HG03280 (cell line): ENCODE data around the gene AKAP6.

Experiments
- ATAC-seq: cut with Tn5 transposase; IDR thresholded peaks from one replicate; pipeline ENCODE4 v1.9.1; 2021; ENCODE audit warnings: mild to moderate bottlenecking, moderate library complexity; ENCODE audit not compliant: unreplicated experiment

Gene AKAP6

GRCh38 chr14:32800320-32800719 is 471.2 kb downstream of the AKAP6 start:
- ATAC-seq: no peak

- no peak for ATAC-seq
These were observed 473.2 kb downstream of the AKAP6 start for GRCh38 chr14:32802295-32802694.

- no peak for ATAC-seq
These were observed 476.9 kb downstream of the AKAP6 start for GRCh38 chr14:32805979-32806378.

- ATAC-seq: no peak
These were observed 479.5 kb downstream of the AKAP6 start for GRCh38 chr14:32808644-32809043.

- no peak for ATAC-seq
These were observed 480.2 kb downstream of the AKAP6 start for GRCh38 chr14:32809255-32809654.

GRCh38 chr14:32813401-32813800 is 484.3 kb downstream of the AKAP6 start:
- ATAC-seq: no peak

- ATAC-seq: no peak
These were observed 485.6 kb downstream of the AKAP6 start for GRCh38 chr14:32814721-32815120.

GRCh38 chr14:32816588-32816987 is 487.5 kb downstream of the AKAP6 start:
- no peak for ATAC-seq

GRCh38 chr14:32817780-32818179 is 488.7 kb downstream of the AKAP6 start:
- no peak for ATAC-seq

- no peak for ATAC-seq
These were observed 489.5 kb downstream of the AKAP6 start for GRCh38 chr14:32818581-32818980.

- no peak for ATAC-seq
These were observed 491.1 kb downstream of the AKAP6 start for GRCh38 chr14:32820181-32820580.

GRCh38 chr14:32820682-32821081 is 491.6 kb downstream of the AKAP6 start:
- ATAC-seq: no peak

- ATAC-seq: no peak
These were observed 493.0 kb downstream of the AKAP6 start for GRCh38 chr14:32821964-32822653.

- no peak for ATAC-seq
These were observed 494.6 kb downstream of the AKAP6 start for GRCh38 chr14:32823706-32824105.

- ATAC-seq: no peak
These were observed 495.1 kb downstream of the AKAP6 start for GRCh38 chr14:32824195-32824594.

GRCh38 chr14:32825058-32825457 is 496.0 kb downstream of the AKAP6 start:
- no peak for ATAC-seq

GRCh38 chr14:32826404-32827082 is 497.4 kb downstream of the AKAP6 start:
- no peak for ATAC-seq

GRCh38 chr14:32827514-32827913 is 498.4 kb downstream of the AKAP6 start:
- no peak for ATAC-seq

GRCh38 chr14:32835924-32836323 is 506.8 kb downstream of the AKAP6 start:
- no peak for ATAC-seq

GRCh38 chr14:32841698-32842097 is 512.6 kb downstream of the AKAP6 start:
- ATAC-seq: no peak

- ATAC-seq: no peak
These were observed 517.8 kb downstream of the AKAP6 start for GRCh38 chr14:32846821-32847365.

GRCh38 chr14:32847867-32848266 is 518.8 kb downstream of the AKAP6 start:
- ATAC-seq: no peak
